ENCODE data around the gene RNU5B-1.

RNU5B-1 gene

GRCh38 chr15:65328506-65329287, 24.2 kb downstream of the RNU5B-1 start:
- DNase-seq (ENCODE audit: low spot score) = no peak

GRCh38 chr15:65329288-65329983, 25.0 kb downstream of the RNU5B-1 start:
- DNase-seq (ENCODE audit: low spot score) = no peak

GRCh38 chr15:65329984-65330735, 25.7 kb downstream of the RNU5B-1 start:
- DNase-seq (ENCODE audit: low spot score) = no peak

GRCh38 chr15:65330934-65331645, 26.6 kb downstream of the RNU5B-1 start:
- no peak for DNase-seq (ENCODE audit: low spot score)

GRCh38 chr15:65331811-65332210, 27.3 kb downstream of the RNU5B-1 start:
- DNase-seq (ENCODE audit: low spot score) = no peak

DNA sequence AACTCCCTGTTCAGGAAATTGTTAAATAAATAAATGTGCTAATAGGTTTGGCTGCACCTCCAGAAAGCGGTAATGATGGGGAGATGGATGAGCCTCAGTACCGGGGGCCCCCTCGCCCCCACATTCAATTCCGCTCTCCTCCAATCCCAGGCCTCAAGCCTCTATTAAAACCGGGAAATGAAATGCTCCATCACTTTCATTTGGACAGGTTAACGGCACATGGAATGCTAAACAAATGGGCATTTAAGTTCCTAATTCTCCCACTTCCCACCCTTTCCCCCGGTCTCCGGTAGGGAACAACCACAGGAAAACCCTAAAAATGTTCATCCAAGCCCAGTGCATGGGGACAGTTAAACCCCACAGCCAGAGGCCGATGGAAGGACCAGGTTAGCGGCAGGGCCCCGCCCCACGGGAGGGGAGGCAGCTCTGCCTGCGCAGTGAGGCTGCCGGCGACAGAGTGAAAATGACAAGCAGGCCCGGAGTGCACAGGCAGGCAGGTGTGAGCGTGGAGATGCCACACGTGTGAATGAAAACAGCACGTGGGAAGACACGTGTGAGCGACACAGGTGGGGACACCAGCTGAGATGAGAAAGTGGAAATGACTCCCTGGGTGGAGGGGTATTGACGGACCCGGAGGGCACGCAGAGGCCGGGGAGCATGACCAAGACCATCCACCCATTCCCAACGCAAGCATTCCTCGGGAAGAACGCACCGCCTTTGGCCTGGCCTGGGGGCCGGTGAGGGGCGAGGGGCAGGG, 28.1 kb downstream of the RNU5B-1 start:
- no peak for DNase-seq (ENCODE audit: low spot score)

DNA sequence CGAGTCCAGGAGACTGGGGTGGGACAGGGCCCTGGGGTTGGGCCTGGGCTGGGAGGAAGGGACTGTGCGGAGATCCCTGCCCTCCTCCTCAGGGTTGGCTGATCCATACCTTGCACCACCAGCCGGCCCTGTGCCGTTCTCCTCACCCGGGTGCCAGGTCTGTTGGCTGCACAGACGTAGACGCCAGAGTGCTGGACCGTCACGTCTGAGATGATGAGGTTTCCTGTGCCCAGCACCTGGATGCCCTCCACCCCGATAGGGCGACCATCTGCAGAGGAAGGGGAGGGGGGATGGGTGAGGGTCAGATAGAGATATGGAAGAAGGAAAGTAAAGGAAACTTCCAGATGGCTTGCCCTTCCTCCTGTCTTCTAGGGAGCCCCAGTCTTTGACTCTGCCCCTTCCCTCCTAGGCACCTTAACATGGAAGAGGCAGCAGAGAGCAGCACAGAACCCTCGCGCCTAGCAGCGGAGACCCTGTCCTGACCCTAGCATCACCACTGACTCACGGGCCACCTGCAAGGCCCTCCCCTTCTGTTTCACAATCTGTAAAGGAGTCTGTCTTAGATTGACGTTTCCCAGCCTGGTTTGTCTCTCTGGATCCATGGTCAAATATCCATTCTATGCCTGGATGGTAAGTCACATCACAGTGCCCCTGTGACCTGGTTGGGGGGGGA, 28.8 kb downstream of the RNU5B-1 start:
- DNase-seq (ENCODE audit: low spot score) = no peak

DNA sequence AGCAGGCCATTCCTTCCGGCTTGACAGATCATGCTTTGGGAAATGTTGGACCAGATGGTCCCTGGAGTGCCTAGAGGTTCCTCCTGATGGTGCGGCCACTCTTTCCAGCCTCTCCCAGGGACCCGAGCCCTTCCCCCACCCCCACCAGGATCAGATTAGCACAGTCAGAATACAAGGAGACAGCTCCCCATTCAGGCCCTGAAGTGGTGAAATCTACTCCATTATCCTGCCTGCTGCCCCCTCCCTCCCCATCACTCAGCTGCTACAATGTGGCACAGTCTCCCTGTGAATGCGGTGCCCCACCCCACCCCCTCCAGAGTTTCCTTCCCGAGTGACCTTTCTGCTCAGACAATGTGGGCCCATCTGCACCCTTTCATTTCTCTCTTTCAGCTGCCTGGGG, 29.4 kb downstream of the RNU5B-1 start:
- no peak for DNase-seq (ENCODE audit: low spot score)

GRCh38 chr15:65334586-65335231, 30.2 kb downstream of the RNU5B-1 start:
- DNase-seq (ENCODE audit: low spot score) = no peak

GRCh38 chr15:65335278-65336055, 31.0 kb downstream of the RNU5B-1 start:
- DNase-seq (ENCODE audit: low spot score) = no peak

- no peak for DNase-seq (ENCODE audit: low spot score)
Observed at GRCh38 chr15:65336493-65337435, 32.3 kb downstream of the RNU5B-1 start.

GRCh38 chr15:65337436-65338070, 33.1 kb downstream of the RNU5B-1 start:
- DNase-seq (ENCODE audit: low spot score) = no peak

DNA sequence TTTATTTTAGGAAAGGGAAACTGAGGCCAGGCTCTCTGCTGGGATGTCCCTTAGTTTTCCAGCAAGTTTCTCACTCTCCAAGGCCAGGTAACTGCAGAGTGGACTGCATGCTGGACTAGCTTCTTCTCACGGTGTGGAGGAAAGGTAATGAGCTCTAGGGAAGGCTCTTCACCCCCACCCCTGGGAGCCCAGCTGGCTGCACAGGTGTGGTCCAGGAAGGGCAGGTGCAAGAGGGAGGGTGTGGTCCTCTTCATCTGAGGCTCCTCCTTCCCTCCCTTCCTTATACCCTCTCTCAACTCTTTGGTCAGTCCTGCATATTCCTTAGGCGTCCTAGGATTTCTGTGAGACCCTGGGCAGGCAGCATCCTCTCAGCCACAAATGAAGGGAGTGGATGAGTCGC, 33.9 kb downstream of the RNU5B-1 start:
- no peak for DNase-seq (ENCODE audit: low spot score)

- DNase-seq (ENCODE audit: low spot score) = no peak
Observed at GRCh38 chr15:65338823-65339222, 34.3 kb downstream of the RNU5B-1 start.

DNA sequence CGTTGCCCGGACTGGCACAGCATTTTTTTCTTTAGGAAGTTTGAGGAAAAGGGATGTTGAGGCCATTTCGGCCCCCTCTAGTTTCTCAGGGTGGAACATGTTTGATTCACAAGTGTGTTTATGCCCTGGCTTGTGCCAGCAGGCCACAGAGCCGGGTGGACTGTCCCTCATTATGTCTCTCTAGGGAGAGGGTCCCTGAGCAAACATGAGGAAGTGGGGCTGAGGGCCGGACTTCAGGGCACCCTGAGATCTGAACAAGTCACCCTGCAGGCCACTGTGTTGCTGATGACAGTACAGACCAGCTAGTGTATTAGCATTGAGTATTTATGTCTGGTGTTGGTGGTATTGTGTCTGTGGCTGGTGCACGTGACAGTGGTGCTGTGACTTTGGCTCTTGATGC, 34.9 kb downstream of the RNU5B-1 start:
- no peak for DNase-seq (ENCODE audit: low spot score)

- no peak for DNase-seq (ENCODE audit: low spot score)
Observed at GRCh38 chr15:65339920-65340319, 35.4 kb downstream of the RNU5B-1 start.

GRCh38 chr15:65342493-65342892, 38.0 kb downstream of the RNU5B-1 start:
- no peak for DNase-seq (ENCODE audit: low spot score)

All from AG08395 (cell line).